ENCODE measurements around the gene PIGN. TPM values are rescaled to one million over a fixed set of nuclear protein-coding genes. Genes with fewer than 3 reads are reported as not detected.
A peak's percentile ranks its signal among the peaks of the same experiment; 100 is the strongest.

PIGN gene
- total and polyA plus RNA-seq, 4 donors, result 10.9 to 47.0 (median 19.4) TPM

GRCh38 chr18:62126737-62127136 lies 60.1 kb downstream of the PIGN start:
- Histone ChIP-seq H3K27ac (ENCODE audit: low read depth, low read length) (no peak overlapping the region), H3K36me3 (ENCODE audit: control insufficient read depth, insufficient read depth, low read length) (no peaks in the 10 kb centered on the region), H3K4me1 (ENCODE audit: control insufficient read depth, insufficient read depth, low read length) (no peaks in the 10 kb centered on the region), H3K27me3 (ENCODE audit: control insufficient read depth, insufficient read depth, low read length) (no peaks in the 10 kb centered on the region), H3K9me3 (ENCODE audit: control insufficient read depth, insufficient read depth, low read length) (no peaks in the 10 kb centered on the region), H3K4me3 (ENCODE audit: low read depth, low read length) (no peak overlapping the region)
- no peak for DNase-seq (ENCODE audit: low read depth in 4 of 6, low spot score in 6 of 6)
- 74% methylated on average over 2 of the region's 2 CpGs for WGBS (ENCODE audit: insufficient coverage)

GRCh38 chr18:62125702-62126101 lies 61.2 kb downstream of the PIGN start:
- Histone ChIP-seq H3K9me3 (ENCODE audit: control insufficient read depth, insufficient read depth, low read length) (no peaks in the 10 kb centered on the region), H3K27me3 (ENCODE audit: control insufficient read depth, insufficient read depth, low read length) (no peaks in the 10 kb centered on the region), H3K4me3 (ENCODE audit: low read depth, low read length) (no peak overlapping the region), H3K36me3 (ENCODE audit: control insufficient read depth, insufficient read depth, low read length) (no peaks in the 10 kb centered on the region), H3K4me1 (ENCODE audit: control insufficient read depth, insufficient read depth, low read length) (no peaks in the 10 kb centered on the region), H3K27ac (ENCODE audit: low read depth, low read length) (no peak overlapping the region)
- DNase-seq (ENCODE audit: low read depth in 4 of 6, low spot score in 6 of 6), result no peak
- no CpG with 5 or more reads among the region's 2 CpGs for WGBS (ENCODE audit: insufficient coverage)

GRCh38 chr18:62122330-62122729 lies 64.5 kb downstream of the PIGN start:
- Histone ChIP-seq H3K4me3 (ENCODE audit: low read depth, low read length) (no peak overlapping the region), H3K36me3 (ENCODE audit: control insufficient read depth, insufficient read depth, low read length) (no peaks in the 10 kb centered on the region), H3K27me3 (ENCODE audit: control insufficient read depth, insufficient read depth, low read length) (no peaks in the 10 kb centered on the region), H3K27ac (ENCODE audit: low read depth, low read length) (no peak overlapping the region), H3K4me1 (ENCODE audit: control insufficient read depth, insufficient read depth, low read length) (no peaks in the 10 kb centered on the region), H3K9me3 (ENCODE audit: control insufficient read depth, insufficient read depth, low read length) (no peaks in the 10 kb centered on the region)
- WGBS (ENCODE audit: insufficient coverage), result no CpG with 5 or more reads among the region's 1 CpG
- DNase-seq (ENCODE audit: low read depth in 4 of 6, low spot score in 6 of 6), result no peak

- Histone ChIP-seq H3K27me3 (ENCODE audit: control insufficient read depth, insufficient read depth, low read length) (no peaks in the 10 kb centered on the region), H3K4me1 (ENCODE audit: control insufficient read depth, insufficient read depth, low read length) (no peaks in the 10 kb centered on the region), H3K27ac (ENCODE audit: low read depth, low read length) (no peak overlapping the region), H3K36me3 (ENCODE audit: control insufficient read depth, insufficient read depth, low read length) (no peaks in the 10 kb centered on the region), H3K4me3 (ENCODE audit: low read depth, low read length) (no peak overlapping the region), H3K9me3 (ENCODE audit: control insufficient read depth, insufficient read depth, low read length) (no peaks in the 10 kb centered on the region)
- no CpG with 5 or more reads among the region's 1 CpG for WGBS (ENCODE audit: insufficient coverage)
- DNase-seq (ENCODE audit: low read depth in 4 of 6, low spot score in 6 of 6), result no peak
Measured at GRCh38 chr18:62119884-62120283, 67.0 kb downstream of the PIGN start.

GRCh38 chr18:62118328-62118727 lies 68.5 kb downstream of the PIGN start:
- no peaks in the 10 kb centered on the region for H3K9me3 ChIP-seq (ENCODE audit: control insufficient read depth, insufficient read depth, low read length)
- no peaks in the 10 kb centered on the region for H3K4me1 ChIP-seq (ENCODE audit: control insufficient read depth, insufficient read depth, low read length)
- H3K27ac ChIP-seq (ENCODE audit: low read depth, low read length), result no peak overlapping the region
- no peaks in the 10 kb centered on the region for H3K27me3 ChIP-seq (ENCODE audit: control insufficient read depth, insufficient read depth, low read length)
- H3K4me3 ChIP-seq (ENCODE audit: low read depth, low read length), result no peak overlapping the region
- H3K36me3 ChIP-seq (ENCODE audit: control insufficient read depth, insufficient read depth, low read length), result no peaks in the 10 kb centered on the region
- peak in 1 of 6 donors; percentile 20 for DNase-seq (ENCODE audit: low read depth in 4 of 6, low spot score in 6 of 6)

- no peaks in the 10 kb centered on the region for H3K36me3 ChIP-seq (ENCODE audit: control insufficient read depth, insufficient read depth, low read length)
- no peak overlapping the region for H3K27ac ChIP-seq (ENCODE audit: low read depth, low read length)
- no peak for DNase-seq (ENCODE audit: low read depth in 4 of 6, low spot score in 6 of 6)
- H3K4me3 ChIP-seq (ENCODE audit: low read depth, low read length), result no peak overlapping the region
- no CpG with 5 or more reads among the region's 1 CpG for WGBS (ENCODE audit: insufficient coverage)
- H3K27me3 ChIP-seq (ENCODE audit: control insufficient read depth, insufficient read depth, low read length), result no peaks in the 10 kb centered on the region
- H3K4me1 ChIP-seq (ENCODE audit: control insufficient read depth, insufficient read depth, low read length), result no peaks in the 10 kb centered on the region
- H3K9me3 ChIP-seq (ENCODE audit: control insufficient read depth, insufficient read depth, low read length), result no peaks in the 10 kb centered on the region
Measured at GRCh38 chr18:62109676-62110075, 77.2 kb downstream of the PIGN start.

GRCh38 chr18:62107881-62108280 lies 79.0 kb downstream of the PIGN start:
- WGBS (ENCODE audit: insufficient coverage), result no CpG with 5 or more reads among the region's 1 CpG
- no peaks in the 10 kb centered on the region for H3K27me3 ChIP-seq (ENCODE audit: control insufficient read depth, insufficient read depth, low read length)
- no peak overlapping the region for H3K27ac ChIP-seq (ENCODE audit: low read depth, low read length)
- DNase-seq (ENCODE audit: low read depth in 4 of 6, low spot score in 6 of 6), result no peak
- H3K9me3 ChIP-seq (ENCODE audit: control insufficient read depth, insufficient read depth, low read length), result no peaks in the 10 kb centered on the region
- no peaks in the 10 kb centered on the region for H3K36me3 ChIP-seq (ENCODE audit: control insufficient read depth, insufficient read depth, low read length)
- H3K4me3 ChIP-seq (ENCODE audit: low read depth, low read length), result no peak overlapping the region
- H3K4me1 ChIP-seq (ENCODE audit: control insufficient read depth, insufficient read depth, low read length), result no peaks in the 10 kb centered on the region

- no peak overlapping the region for H3K4me3 ChIP-seq (ENCODE audit: low read depth, low read length)
- WGBS (ENCODE audit: insufficient coverage), result no CpG with 5 or more reads among the region's 2 CpGs
- H3K9me3 ChIP-seq (ENCODE audit: control insufficient read depth, insufficient read depth, low read length), result no peaks in the 10 kb centered on the region
Measured at GRCh38 chr18:62106271-62106670, 80.6 kb downstream of the PIGN start.

GRCh38 chr18:62105376-62105775 lies 81.5 kb downstream of the PIGN start:
- no CpG with 5 or more reads among the region's 3 CpGs for WGBS (ENCODE audit: insufficient coverage)
- Histone ChIP-seq H3K36me3 (ENCODE audit: control insufficient read depth, insufficient read depth, low read length) (no peaks in the 10 kb centered on the region), H3K27me3 (ENCODE audit: control insufficient read depth, insufficient read depth, low read length) (no peaks in the 10 kb centered on the region), H3K4me1 (ENCODE audit: control insufficient read depth, insufficient read depth, low read length) (no peaks in the 10 kb centered on the region), H3K4me3 (ENCODE audit: low read depth, low read length) (no peak overlapping the region), H3K9me3 (ENCODE audit: control insufficient read depth, insufficient read depth, low read length) (no peaks in the 10 kb centered on the region), H3K27ac (ENCODE audit: low read depth, low read length) (no peak overlapping the region)
- DNase-seq (ENCODE audit: low read depth in 4 of 6, low spot score in 6 of 6), result no peak

More at GRCh38 chr18:62106271-62106670, 80.6 kb downstream of the PIGN start:
- H3K27me3 ChIP-seq (ENCODE audit: control insufficient read depth, insufficient read depth, low read length), result no peaks in the 10 kb centered on the region
- H3K27ac ChIP-seq (ENCODE audit: low read depth, low read length), result no peak overlapping the region
- no peaks in the 10 kb centered on the region for H3K4me1 ChIP-seq (ENCODE audit: control insufficient read depth, insufficient read depth, low read length)
- DNase-seq (ENCODE audit: low read depth in 4 of 6, low spot score in 6 of 6), result no peak
- H3K36me3 ChIP-seq (ENCODE audit: control insufficient read depth, insufficient read depth, low read length), result no peaks in the 10 kb centered on the region

- peaks cover 3% of the 10 kb centered on the region for H3K9me3 ChIP-seq (ENCODE audit: control insufficient read depth, insufficient read depth, low read length)
- WGBS (ENCODE audit: insufficient coverage), result 100% methylated on average over 1 of the region's 1 CpG
- no peak for DNase-seq (ENCODE audit: low read depth in 4 of 6, low spot score in 6 of 6)
Measured at GRCh38 chr18:62102221-62102620, 84.6 kb downstream of the PIGN start.

More at GRCh38 chr18:62102221-62102620, 84.6 kb downstream of the PIGN start:
- Histone ChIP-seq H3K27me3 (ENCODE audit: control insufficient read depth, insufficient read depth, low read length) (no peaks in the 10 kb centered on the region), H3K4me3 (ENCODE audit: low read depth, low read length) (no peak overlapping the region), H3K36me3 (ENCODE audit: control insufficient read depth, insufficient read depth, low read length) (no peaks in the 10 kb centered on the region), H3K27ac (ENCODE audit: low read depth, low read length) (no peak overlapping the region), H3K4me1 (ENCODE audit: control insufficient read depth, insufficient read depth, low read length) (no peaks in the 10 kb centered on the region)
